Endothelial cell (in vitro differentiated cells): ENCODE data around the gene FBN2. TPM values are rescaled to one million over a fixed set of nuclear protein-coding genes. Genes with fewer than 3 reads are reported as not detected.

ENCODE experiments used
- DNase-seq: peaks from one replicate; pipeline ENCODE4 v3.0.0; 2021; ENCODE audit warnings: low spot score
- H3K27ac Mint-ChIP-seq: one replicate; pipeline ENCODE4 v1.8.0; 2021; ENCODE audit warnings: mixed read lengths, inconsistent platforms; ENCODE audit not compliant: unreplicated experiment
- H3K27me3 Mint-ChIP-seq: one replicate; pipeline ENCODE4 v1.8.0; 2021; ENCODE audit warnings: mild to moderate bottlenecking, moderate library complexity, mixed read lengths, inconsistent platforms; ENCODE audit not compliant: unreplicated experiment
- H3K36me3 Mint-ChIP-seq: one replicate; pipeline ENCODE4 v1.8.0; 2021; ENCODE audit warnings: mild to moderate bottlenecking, low read depth, mixed read lengths, inconsistent platforms; ENCODE audit not compliant: unreplicated experiment
- H3K4me1 Mint-ChIP-seq: one replicate; pipeline ENCODE4 v1.8.0; 2021; ENCODE audit warnings: mild to moderate bottlenecking, mixed read lengths, inconsistent platforms; ENCODE audit not compliant: unreplicated experiment
- H3K4me3 Mint-ChIP-seq: one replicate; pipeline ENCODE4 v1.8.0; 2021; ENCODE audit warnings: mild to moderate bottlenecking, mixed read lengths, inconsistent platforms; ENCODE audit not compliant: unreplicated experiment
- H3K9me3 Mint-ChIP-seq: one replicate; pipeline ENCODE4 v1.8.0; 2021; ENCODE audit warnings: mixed read lengths, inconsistent platforms; ENCODE audit not compliant: unreplicated experiment
- CTCF ChIP-seq: fragments of 200-600 bp; sonication (generic); IDR thresholded peaks from one replicate; pipeline ENCODE4 v1.5.0; 2021; ENCODE audit warnings: antibody characterized with exemption; ENCODE audit not compliant: unreplicated experiment
- total RNA-seq: library from RNA; stranded (reverse); fragmentation: NEBNext Ultra II Directional; extraction: Animal tissue kit (Norgen Biotek cat#: 25700); gene quantifications from one replicate; pipeline ENCODE4 v1.2.1, GENCODE V29; 2021; ENCODE audit not compliant: unreplicated experiment

Gene FBN2
- total RNA-seq, 1 donor from 2014 or later = 106 TPM

- Mint-ChIP-seq H3K27me3 (no peaks in the 10 kb centered on the region), H3K4me1 (peaks cover 2% of the 10 kb centered on the region), H3K27ac (no peak overlapping the region)
These were observed 96.1 kb downstream of the FBN2 start for GRCh38 chr5:128441941-128442350.

GRCh38 chr5:128441165-128441564, 96.9 kb downstream of the FBN2 start:
- no peak for TF ChIP-seq CTCF
- Mint-ChIP-seq H3K27me3 (no peaks in the 10 kb centered on the region), H3K27ac (no peak overlapping the region), H3K4me1 (peaks cover 2% of the 10 kb centered on the region), H3K4me3 (no peak overlapping the region), H3K36me3 (peaks cover 5% of the 10 kb centered on the region), H3K9me3 (no peaks in the 10 kb centered on the region)
- no peak for DNase-seq

More at GRCh38 chr5:128441941-128442350, 96.1 kb downstream of the FBN2 start:
- H3K36me3 Mint-ChIP-seq = peaks cover 6% of the 10 kb centered on the region
- no peak for TF ChIP-seq CTCF
- H3K4me3 Mint-ChIP-seq = no peak overlapping the region
- no peaks in the 10 kb centered on the region for H3K9me3 Mint-ChIP-seq
- no peak for DNase-seq

- Mint-ChIP-seq H3K27me3 (no peaks in the 10 kb centered on the region), H3K9me3 (no peaks in the 10 kb centered on the region), H3K27ac (no peak overlapping the region), H3K36me3 (no peaks in the 10 kb centered on the region), H3K4me1 (peaks cover 2% of the 10 kb centered on the region), H3K4me3 (no peak overlapping the region)
- DNase-seq = no peak
- no peak for TF ChIP-seq CTCF
These were observed 101.3 kb downstream of the FBN2 start for GRCh38 chr5:128436749-128437188.

- Mint-ChIP-seq H3K4me1 (peaks cover 2% of the 10 kb centered on the region), H3K27me3 (no peaks in the 10 kb centered on the region), H3K36me3 (no peaks in the 10 kb centered on the region), H3K27ac (no peak overlapping the region), H3K4me3 (no peak overlapping the region), H3K9me3 (no peaks in the 10 kb centered on the region)
- no peak for DNase-seq
- no peak for TF ChIP-seq CTCF
These were observed 102.2 kb downstream of the FBN2 start for GRCh38 chr5:128435861-128436260.

GRCh38 chr5:128434993-128435392, 103.1 kb downstream of the FBN2 start:
- no peak overlapping the region for H3K4me3 Mint-ChIP-seq
- no peak overlapping the region for H3K27ac Mint-ChIP-seq
- no peak for DNase-seq
- H3K27me3 Mint-ChIP-seq = no peaks in the 10 kb centered on the region
- no peak for TF ChIP-seq CTCF
- no peaks in the 10 kb centered on the region for H3K4me1 Mint-ChIP-seq
- H3K36me3 Mint-ChIP-seq = no peaks in the 10 kb centered on the region
- H3K9me3 Mint-ChIP-seq = no peaks in the 10 kb centered on the region
